H9 (cell line): ENCODE measurements around the gene TTC7B. TPM values are rescaled to one million over a fixed set of nuclear protein-coding genes. Genes with fewer than 3 reads are reported as not detected.

Source experiments
- DNase-seq: peaks from one replicate; pipeline ENCODE4 v3.0.0-alpha.2; 2017
- H2AFZ ChIP-seq: one replicate; pipeline ENCODE4 v1.6.1; 2013; ENCODE audit warnings: mild to moderate bottlenecking, low read length, control low read depth, moderate library complexity
- H2AK5ac ChIP-seq: 2 replicates; pipeline ENCODE4 v1.6.1; 2013; ENCODE audit warnings: low read length, control low read depth, mixed read lengths; ENCODE audit not compliant: insufficient read length
- H2BK120ac ChIP-seq: one replicate; pipeline ENCODE4 v1.6.1; 2013; ENCODE audit warnings: low read depth, mild to moderate bottlenecking, low read length, control low read depth, inconsistent platforms; ENCODE audit not compliant: poor library complexity, severe bottlenecking
- H2BK12ac ChIP-seq: 2 replicates; pipeline ENCODE4 v1.6.1; 2013; ENCODE audit warnings: low read length, control low read depth, mixed read lengths, low read depth; ENCODE audit not compliant: insufficient read length
- H2BK15ac ChIP-seq: 2 replicates; pipeline ENCODE4 v1.6.1; 2013; ENCODE audit warnings: low read depth, low read length, control low read depth
- H2BK20ac ChIP-seq: one replicate; pipeline ENCODE4 v1.6.1; 2013; ENCODE audit warnings: low read depth, mild to moderate bottlenecking, low read length, control low read depth, inconsistent platforms; ENCODE audit not compliant: poor library complexity, severe bottlenecking
- H2BK5ac ChIP-seq: 2 replicates; pipeline ENCODE4 v1.6.1; 2013; ENCODE audit warnings: low read length, control low read depth, mixed read lengths; ENCODE audit not compliant: insufficient read length
- H3K14ac ChIP-seq: 2 replicates; pipeline ENCODE4 v1.6.1; 2013; ENCODE audit warnings: low read length, control low read depth; ENCODE audit not compliant: insufficient read depth
- H3K18ac ChIP-seq: 2 replicates; pipeline ENCODE4 v1.6.1; 2013; ENCODE audit warnings: low read depth, mild to moderate bottlenecking, mixed read lengths, low read length, control low read depth; ENCODE audit not compliant: insufficient read length
- H3K23ac ChIP-seq: 2 replicates; pipeline ENCODE4 v1.6.1; 2013; ENCODE audit warnings: low read length, control low read depth, mixed read lengths, low read depth; ENCODE audit not compliant: insufficient read length
- H3K23me2 ChIP-seq: 2 replicates; pipeline ENCODE4 v1.6.1; 2013; ENCODE audit warnings: low read depth, mild to moderate bottlenecking, mixed read lengths, low read length, control low read depth; ENCODE audit not compliant: insufficient read length, poor library complexity, severe bottlenecking
- H3K27ac ChIP-seq: 2 replicates; pipeline ENCODE4 v1.5.1; 2013; ENCODE audit warnings: low read length, control low read depth, mixed read lengths, low read depth; ENCODE audit not compliant: insufficient read length
- H3K27me3 ChIP-seq: 2 replicates; pipeline ENCODE4 v1.6.1; 2013; ENCODE audit warnings: low read length, control low read depth, inconsistent platforms; ENCODE audit not compliant: insufficient read depth
- H3K4ac ChIP-seq: 2 replicates; pipeline ENCODE4 v1.6.1; 2013; ENCODE audit warnings: low read depth, mild to moderate bottlenecking, control low read depth, inconsistent platforms, low read length, moderate library complexity
- H3K4me1 ChIP-seq: 2 replicates; pipeline ENCODE4 v1.6.1; 2013; ENCODE audit warnings: low read length, control low read depth, inconsistent platforms; ENCODE audit not compliant: insufficient read depth
- H3K4me2 ChIP-seq: 2 replicates; pipeline ENCODE4 v1.6.1; 2013; ENCODE audit warnings: low read length, control low read depth, mixed read lengths; ENCODE audit not compliant: insufficient read length, insufficient read depth
- H3K56ac ChIP-seq: 2 replicates; pipeline ENCODE4 v1.6.1; 2013; ENCODE audit warnings: low read depth, mild to moderate bottlenecking, mixed read lengths, low read length, control low read depth; ENCODE audit not compliant: insufficient read length
- H3K79me1 ChIP-seq: 2 replicates; pipeline ENCODE4 v1.6.1; 2013; ENCODE audit warnings: low read depth, mild to moderate bottlenecking, moderate library complexity, low read length, control low read depth, inconsistent platforms; ENCODE audit not compliant: insufficient read depth, poor library complexity, severe bottlenecking
- H3K79me2 ChIP-seq: 2 replicates; pipeline ENCODE4 v1.6.1; 2013; ENCODE audit warnings: low read length, control low read depth, inconsistent platforms; ENCODE audit not compliant: insufficient read depth
- H3K9ac ChIP-seq: 2 replicates; pipeline ENCODE4 v1.6.1; 2013; ENCODE audit warnings: low read length, control low read depth, mixed read lengths; ENCODE audit not compliant: insufficient read length; ENCODE audit errors: extremely low read depth
- H3K9me3 ChIP-seq: one replicate; pipeline ENCODE4 v1.6.1; 2013; ENCODE audit warnings: low read depth, low read length, inconsistent platforms; ENCODE audit not compliant: control insufficient read depth
- H3T11ph ChIP-seq: one replicate; pipeline ENCODE4 v1.6.1; 2013; ENCODE audit warnings: mild to moderate bottlenecking, low read length, control low read depth, inconsistent platforms
- H4K20me1 ChIP-seq: one replicate; pipeline ENCODE4 v1.6.1; 2013; ENCODE audit not compliant: control insufficient read depth, insufficient read length, insufficient read depth
- H4K5ac ChIP-seq: 2 replicates; pipeline ENCODE4 v1.6.1; 2013; ENCODE audit warnings: low read depth, mild to moderate bottlenecking, mixed read lengths, low read length, control low read depth; ENCODE audit not compliant: insufficient read length
- H4K8ac ChIP-seq: replicated peaks from 2 replicates; pipeline ENCODE4 v1.6.1; 2013; ENCODE audit warnings: low read length, control low read depth, mixed read lengths, low read depth; ENCODE audit not compliant: insufficient read length
- H4K91ac ChIP-seq: 2 replicates; pipeline ENCODE4 v1.6.1; 2013; ENCODE audit warnings: low read depth, mild to moderate bottlenecking, moderate library complexity, mixed read lengths, low read length, control low read depth; ENCODE audit not compliant: insufficient read length
- H3K27ac Mint-ChIP-seq, 3 experiments: 2 replicates in 2 of 3; 3 replicates in 1 of 3; pipeline ENCODE4 v1.8.0; 2020 to 2021; ENCODE audit warnings: mixed read lengths in 3 of 3, mild to moderate bottlenecking in 1 of 3, moderate library complexity in 1 of 3
- H3K27me3 Mint-ChIP-seq: 2 replicates; pipeline ENCODE4 v1.8.0; 2021; ENCODE audit warnings: low read depth, mild to moderate bottlenecking, moderate library complexity, mixed read lengths
- H3K36me3 Mint-ChIP-seq, 3 experiments: 2 replicates in 2 of 3; 3 replicates in 1 of 3; pipeline ENCODE4 v1.8.0; 2020 to 2021; ENCODE audit warnings: low read depth in 3 of 3, mixed read lengths in 3 of 3; ENCODE audit not compliant: insufficient read depth in 1 of 3
- H3K4me1 Mint-ChIP-seq, 2 experiments: 2 replicates each; pipeline ENCODE4 v1.8.0; 2020; ENCODE audit warnings: mixed read lengths in 2 of 2
- H3K4me3 Mint-ChIP-seq, 2 experiments: 2 replicates in 1 of 2; 3 replicates in 1 of 2; pipeline ENCODE4 v1.8.0; 2020 to 2021; ENCODE audit warnings: mild to moderate bottlenecking in 2 of 2, mixed read lengths in 2 of 2, moderate library complexity in 1 of 2
- H3K9me3 Mint-ChIP-seq, 2 experiments: 2 replicates in 1 of 2; 3 replicates in 1 of 2; pipeline ENCODE4 v1.8.0; 2020; ENCODE audit warnings: mild to moderate bottlenecking in 2 of 2, mixed read lengths in 2 of 2, moderate library complexity in 1 of 2
- WGBS: extraction: QIAGEN DNeasy Blood & Tissue Kit; methylation state at CpG from one replicate; pipeline ENCODE4 v1.1.7; 2013; ENCODE audit warnings: missing lambda C conversion rate, low lambda C conversion rate, mixed read lengths; ENCODE audit not compliant: insufficient read length; ENCODE audit errors: extremely low coverage; 5-methylcytosine and 5-hydroxymethylcytosine counted together
- total RNA-seq: library from RNA; stranded (reverse); gene quantifications from 2 replicates; pipeline ENCODE4 v1.2.1, GENCODE V29; 2021
- TF ChIP-seq, protein P1 (sequence below): fragments of 200-600 bp; sonication (generic); conservative IDR thresholded peaks from 3 replicates; pipeline ENCODE4 v1.8.0; 2021; ENCODE audit warnings: antibody characterized with exemption, mild to moderate bottlenecking

TTC7B gene
- total RNA-seq, 1 experiment from 2014 or later: 33.7 TPM

DNA sequence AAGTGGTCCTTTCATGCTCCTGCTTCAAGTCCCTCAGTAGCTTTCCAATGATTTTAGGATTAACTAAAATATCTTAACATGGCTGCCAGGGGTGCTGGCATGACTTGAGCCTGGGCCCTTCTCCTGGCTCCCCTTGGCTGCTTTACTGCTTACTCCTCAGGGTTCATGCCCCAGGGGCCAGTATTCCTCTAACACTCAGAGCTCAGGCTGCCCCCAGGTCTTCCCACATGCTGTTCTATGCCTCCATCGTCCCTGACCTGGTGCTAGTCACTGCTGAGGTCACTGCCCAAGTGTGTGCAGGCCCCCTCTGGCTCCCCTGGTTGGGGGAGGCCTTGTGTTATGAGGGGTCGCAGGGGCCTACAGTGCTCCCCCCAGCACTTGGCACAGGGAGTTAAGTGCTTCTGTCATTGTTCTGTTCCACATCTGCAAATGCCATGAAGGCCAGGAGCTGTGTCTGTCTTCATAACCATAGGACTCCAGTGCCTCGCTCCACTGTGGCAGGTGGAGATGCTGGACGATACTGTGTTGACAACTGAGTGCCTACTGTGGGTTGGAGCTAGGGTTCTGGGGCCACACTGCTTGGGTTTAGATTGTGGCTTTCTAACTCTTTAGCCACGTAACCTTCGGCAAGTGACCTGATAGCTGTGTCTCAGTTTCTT, 228.8 kb downstream of the TTC7B start:
- Histone ChIP-seq H4K5ac (no peak overlapping the region), H4K91ac (no peak overlapping the region), H3K23ac (no peak overlapping the region), H3K27me3 (no peaks in the 10 kb centered on the region), H3T11ph (no peak overlapping the region), H3K18ac (no peak overlapping the region), H3K4me1 (no peaks in the 10 kb centered on the region), H2AK5ac (no peak overlapping the region), H3K14ac (no peak overlapping the region; the same call in 1 of the 2 replicates), H3K23me2 (no peaks in the 10 kb centered on the region), H3K4ac (no peak overlapping the region), H4K8ac (no peak overlapping the region), H3K79me1 (no peaks in the 10 kb centered on the region), H3K9ac (no peak overlapping the region), H3K56ac (no peak overlapping the region), H4K20me1 (no peaks in the 10 kb centered on the region), H2BK120ac (no peak overlapping the region), H3K79me2 (no peaks in the 10 kb centered on the region), H2BK20ac (no peak overlapping the region), H2BK5ac (no peak overlapping the region), H3K4me2 (no peak overlapping the region), H2AFZ (no peak overlapping the region), H2BK15ac (no peak overlapping the region), H3K9me3 (no peaks in the 10 kb centered on the region), H3K27ac (no peak overlapping the region), H2BK12ac (no peak overlapping the region)
- no peaks in the 10 kb centered on the region; the same call in 1 of the 2 replicates for H3K27me3 Mint-ChIP-seq
- no CpG with 5 or more reads among the region's 6 CpGs for WGBS
- no peak overlapping the region for H3K27ac Mint-ChIP-seq
- peaks cover 0 to 8% of the 10 kb centered on the region in 2 experiments; a peak in 3 of 4 replicates for H3K4me1 Mint-ChIP-seq
- H3K36me3 Mint-ChIP-seq: peaks cover 0 to 2% (median 0%) of the 10 kb centered on the region in 3 experiments; a peak in 1 of 7 replicates
- H3K9me3 Mint-ChIP-seq: no peaks in the 10 kb centered on the region; a peak in 1 of 5 replicates
- DNase-seq: no peak
- no peak overlapping the region; a peak in 1 of 5 replicates for H3K4me3 Mint-ChIP-seq
- TF ChIP-seq, protein P1, sequence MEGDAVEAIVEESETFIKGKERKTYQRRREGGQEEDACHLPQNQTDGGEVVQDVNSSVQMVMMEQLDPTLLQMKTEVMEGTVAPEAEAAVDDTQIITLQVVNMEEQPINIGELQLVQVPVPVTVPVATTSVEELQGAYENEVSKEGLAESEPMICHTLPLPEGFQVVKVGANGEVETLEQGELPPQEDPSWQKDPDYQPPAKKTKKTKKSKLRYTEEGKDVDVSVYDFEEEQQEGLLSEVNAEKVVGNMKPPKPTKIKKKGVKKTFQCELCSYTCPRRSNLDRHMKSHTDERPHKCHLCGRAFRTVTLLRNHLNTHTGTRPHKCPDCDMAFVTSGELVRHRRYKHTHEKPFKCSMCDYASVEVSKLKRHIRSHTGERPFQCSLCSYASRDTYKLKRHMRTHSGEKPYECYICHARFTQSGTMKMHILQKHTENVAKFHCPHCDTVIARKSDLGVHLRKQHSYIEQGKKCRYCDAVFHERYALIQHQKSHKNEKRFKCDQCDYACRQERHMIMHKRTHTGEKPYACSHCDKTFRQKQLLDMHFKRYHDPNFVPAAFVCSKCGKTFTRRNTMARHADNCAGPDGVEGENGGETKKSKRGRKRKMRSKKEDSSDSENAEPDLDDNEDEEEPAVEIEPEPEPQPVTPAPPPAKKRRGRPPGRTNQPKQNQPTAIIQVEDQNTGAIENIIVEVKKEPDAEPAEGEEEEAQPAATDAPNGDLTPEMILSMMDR: no peak
